Panc1 (cell line): Measurements from ENCODE around the gene PRRT1B.

Experiments
- POLR2AphosphoS5 ChIP-seq: IDR thresholded peaks from 2 replicates; pipeline ENCODE4 v1.6.1; 2012; ENCODE audit warnings: mild to moderate bottlenecking, low read depth, low read length, moderate library complexity
- SIN3A ChIP-seq: IDR thresholded peaks from 2 replicates; pipeline ENCODE4 v1.6.1; 2012; ENCODE audit warnings: low read depth, mild to moderate bottlenecking, low read length, moderate library complexity, borderline replicate concordance; ENCODE audit not compliant: insufficient read depth
- TF ChIP-seq, protein P1 (sequence below): fragments of 450-650 bp; IDR thresholded peaks from 2 replicates; pipeline ENCODE4 v1.5.1; 2017; ENCODE audit warnings: mild to moderate bottlenecking
- TF ChIP-seq, protein P2 (sequence below), 2 experiments: IDR thresholded peaks; 2 replicates each; pipeline ENCODE4 v1.6.1; 2011 to 2012; ENCODE audit warnings: low read depth in 2 of 2, control low read depth in 1 of 2, low read length in 1 of 2, mild to moderate bottlenecking in 1 of 2, moderate library complexity in 1 of 2; ENCODE audit not compliant: insufficient read depth in 1 of 2

DNA sequence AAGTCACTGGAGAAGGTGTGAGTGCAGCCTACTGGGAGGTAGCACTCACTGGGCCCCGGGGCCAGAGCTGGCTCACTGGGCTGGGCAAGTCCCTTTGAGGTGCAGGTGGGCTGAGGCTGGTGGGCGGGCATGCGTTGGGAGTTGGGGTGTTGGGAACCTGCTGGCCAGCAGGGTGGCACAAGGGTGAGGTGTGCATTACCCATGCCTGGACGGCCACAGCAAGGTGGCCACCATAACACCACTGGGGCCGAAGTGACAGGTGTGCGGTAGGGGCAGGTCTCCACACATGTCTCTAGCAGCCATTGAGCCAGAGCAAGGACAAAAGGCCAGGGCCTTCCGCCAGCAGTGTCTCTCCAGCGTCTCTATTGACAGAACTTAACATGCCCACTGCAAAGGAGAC, 22.6 kb downstream of the PRRT1B start:
- TF ChIP-seq, protein P1, sequence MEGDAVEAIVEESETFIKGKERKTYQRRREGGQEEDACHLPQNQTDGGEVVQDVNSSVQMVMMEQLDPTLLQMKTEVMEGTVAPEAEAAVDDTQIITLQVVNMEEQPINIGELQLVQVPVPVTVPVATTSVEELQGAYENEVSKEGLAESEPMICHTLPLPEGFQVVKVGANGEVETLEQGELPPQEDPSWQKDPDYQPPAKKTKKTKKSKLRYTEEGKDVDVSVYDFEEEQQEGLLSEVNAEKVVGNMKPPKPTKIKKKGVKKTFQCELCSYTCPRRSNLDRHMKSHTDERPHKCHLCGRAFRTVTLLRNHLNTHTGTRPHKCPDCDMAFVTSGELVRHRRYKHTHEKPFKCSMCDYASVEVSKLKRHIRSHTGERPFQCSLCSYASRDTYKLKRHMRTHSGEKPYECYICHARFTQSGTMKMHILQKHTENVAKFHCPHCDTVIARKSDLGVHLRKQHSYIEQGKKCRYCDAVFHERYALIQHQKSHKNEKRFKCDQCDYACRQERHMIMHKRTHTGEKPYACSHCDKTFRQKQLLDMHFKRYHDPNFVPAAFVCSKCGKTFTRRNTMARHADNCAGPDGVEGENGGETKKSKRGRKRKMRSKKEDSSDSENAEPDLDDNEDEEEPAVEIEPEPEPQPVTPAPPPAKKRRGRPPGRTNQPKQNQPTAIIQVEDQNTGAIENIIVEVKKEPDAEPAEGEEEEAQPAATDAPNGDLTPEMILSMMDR = no peak
- TF ChIP-seq POLR2AphosphoS5 = no peak
- TF ChIP-seq SIN3A = no peak
- TF ChIP-seq, protein P2, sequence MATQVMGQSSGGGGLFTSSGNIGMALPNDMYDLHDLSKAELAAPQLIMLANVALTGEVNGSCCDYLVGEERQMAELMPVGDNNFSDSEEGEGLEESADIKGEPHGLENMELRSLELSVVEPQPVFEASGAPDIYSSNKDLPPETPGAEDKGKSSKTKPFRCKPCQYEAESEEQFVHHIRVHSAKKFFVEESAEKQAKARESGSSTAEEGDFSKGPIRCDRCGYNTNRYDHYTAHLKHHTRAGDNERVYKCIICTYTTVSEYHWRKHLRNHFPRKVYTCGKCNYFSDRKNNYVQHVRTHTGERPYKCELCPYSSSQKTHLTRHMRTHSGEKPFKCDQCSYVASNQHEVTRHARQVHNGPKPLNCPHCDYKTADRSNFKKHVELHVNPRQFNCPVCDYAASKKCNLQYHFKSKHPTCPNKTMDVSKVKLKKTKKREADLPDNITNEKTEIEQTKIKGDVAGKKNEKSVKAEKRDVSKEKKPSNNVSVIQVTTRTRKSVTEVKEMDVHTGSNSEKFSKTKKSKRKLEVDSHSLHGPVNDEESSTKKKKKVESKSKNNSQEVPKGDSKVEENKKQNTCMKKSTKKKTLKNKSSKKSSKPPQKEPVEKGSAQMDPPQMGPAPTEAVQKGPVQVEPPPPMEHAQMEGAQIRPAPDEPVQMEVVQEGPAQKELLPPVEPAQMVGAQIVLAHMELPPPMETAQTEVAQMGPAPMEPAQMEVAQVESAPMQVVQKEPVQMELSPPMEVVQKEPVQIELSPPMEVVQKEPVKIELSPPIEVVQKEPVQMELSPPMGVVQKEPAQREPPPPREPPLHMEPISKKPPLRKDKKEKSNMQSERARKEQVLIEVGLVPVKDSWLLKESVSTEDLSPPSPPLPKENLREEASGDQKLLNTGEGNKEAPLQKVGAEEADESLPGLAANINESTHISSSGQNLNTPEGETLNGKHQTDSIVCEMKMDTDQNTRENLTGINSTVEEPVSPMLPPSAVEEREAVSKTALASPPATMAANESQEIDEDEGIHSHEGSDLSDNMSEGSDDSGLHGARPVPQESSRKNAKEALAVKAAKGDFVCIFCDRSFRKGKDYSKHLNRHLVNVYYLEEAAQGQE (IDR thresholded peaks at IDR 0.05; ENCODE audit: insufficient read depth in 1 of 2, low read depth in 2 of 2, low read length in 1 of 2) = no peak
